ENCODE measurements around the gene PPFIBP1.

The PPFIBP1 gene

GRCh38 chr12:27583981-27584380, 60.0 kb downstream of the PPFIBP1 start:
- TF ChIP-seq CTCF (IDR thresholded peaks at IDR 0.05) = no peak

GRCh38 chr12:27585739-27586265, 61.8 kb downstream of the PPFIBP1 start:
- no peak for TF ChIP-seq CTCF (IDR thresholded peaks at IDR 0.05)

- TF ChIP-seq CTCF (IDR thresholded peaks at IDR 0.05) = no peak
These were observed 64.8 kb downstream of the PPFIBP1 start for GRCh38 chr12:27588776-27589175.

GRCh38 chr12:27589419-27589818, 65.4 kb downstream of the PPFIBP1 start:
- TF ChIP-seq CTCF (IDR thresholded peaks at IDR 0.05) = no peak

- no peak for TF ChIP-seq CTCF (IDR thresholded peaks at IDR 0.05)
These were observed 68.5 kb downstream of the PPFIBP1 start for GRCh38 chr12:27592548-27592947.

- TF ChIP-seq CTCF (IDR thresholded peaks at IDR 0.05) = no peak
These were observed 69.3 kb downstream of the PPFIBP1 start for GRCh38 chr12:27593266-27593665.

GRCh38 chr12:27595231-27595642, 71.2 kb downstream of the PPFIBP1 start:
- no peak for TF ChIP-seq CTCF (IDR thresholded peaks at IDR 0.05)

- TF ChIP-seq CTCF (IDR thresholded peaks at IDR 0.05) = no peak
These were observed 78.5 kb downstream of the PPFIBP1 start for GRCh38 chr12:27602516-27602915.

Measured in LNCAP (cell line).